ENCODE measurements around the gene KLHL20. TPM values are rescaled to one million over a fixed set of nuclear protein-coding genes. Genes with fewer than 3 reads are reported as not detected.

Gene KLHL20
- total RNA-seq, 1 experiment from 2014 or later = 11.4 TPM

DNA sequence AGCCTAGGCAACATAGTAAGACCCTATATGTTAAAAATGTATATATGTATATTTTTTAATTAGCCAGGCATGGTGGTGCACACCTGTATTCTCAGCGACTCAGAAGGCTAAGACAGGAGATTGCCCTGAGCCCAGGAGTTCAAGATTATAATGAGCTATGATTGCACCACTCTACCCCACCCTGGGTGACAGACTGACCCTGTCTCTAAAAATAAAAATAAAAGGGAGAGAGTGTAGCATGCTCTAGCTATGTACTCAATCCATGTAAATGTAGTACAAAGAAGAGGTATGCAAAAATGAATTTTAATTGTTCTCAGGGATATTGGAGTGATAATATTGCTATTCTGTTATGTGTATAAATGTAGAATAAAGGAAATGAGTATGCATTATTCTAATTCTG, 56.8 kb downstream of the KLHL20 start:
- Histone ChIP-seq H3K27ac (ENCODE audit: low read length) (no peak overlapping the region), H3K27me3 (ENCODE audit: control insufficient read depth, insufficient read depth, low read length) (no peaks in the 10 kb centered on the region), H3K4me1 (ENCODE audit: control insufficient read depth, insufficient read depth, low read length) (no peaks in the 10 kb centered on the region), H3K9me3 (ENCODE audit: control insufficient read depth, insufficient read depth, low read depth, low read length) (no peaks in the 10 kb centered on the region), H3K36me3 (ENCODE audit: control insufficient read depth, insufficient read depth, low read length) (no peaks in the 10 kb centered on the region), H3K4me3 (ENCODE audit: low read depth in 2 of 2, low read length in 2 of 2) (no peak overlapping the region)
- in situ Hi-C loops (cut with HindIII; ENCODE audit: low pct_unique_long_range_greater_than_20kb, low sequenced_read_pairs) = no loop called here
- CTCF ChIA-PET = no interaction called here
- BruUV-seq (replicated peaks) = no TSS peak
- ATAC-seq = no peak
- no peak for DNase-seq (ENCODE audit: low read depth, low spot score)
- intact Hi-C loops (cut with micrococcal nuclease; ENCODE audit: unreplicated experiment) = no loop called here
- TF ChIP-seq, protein P1, sequence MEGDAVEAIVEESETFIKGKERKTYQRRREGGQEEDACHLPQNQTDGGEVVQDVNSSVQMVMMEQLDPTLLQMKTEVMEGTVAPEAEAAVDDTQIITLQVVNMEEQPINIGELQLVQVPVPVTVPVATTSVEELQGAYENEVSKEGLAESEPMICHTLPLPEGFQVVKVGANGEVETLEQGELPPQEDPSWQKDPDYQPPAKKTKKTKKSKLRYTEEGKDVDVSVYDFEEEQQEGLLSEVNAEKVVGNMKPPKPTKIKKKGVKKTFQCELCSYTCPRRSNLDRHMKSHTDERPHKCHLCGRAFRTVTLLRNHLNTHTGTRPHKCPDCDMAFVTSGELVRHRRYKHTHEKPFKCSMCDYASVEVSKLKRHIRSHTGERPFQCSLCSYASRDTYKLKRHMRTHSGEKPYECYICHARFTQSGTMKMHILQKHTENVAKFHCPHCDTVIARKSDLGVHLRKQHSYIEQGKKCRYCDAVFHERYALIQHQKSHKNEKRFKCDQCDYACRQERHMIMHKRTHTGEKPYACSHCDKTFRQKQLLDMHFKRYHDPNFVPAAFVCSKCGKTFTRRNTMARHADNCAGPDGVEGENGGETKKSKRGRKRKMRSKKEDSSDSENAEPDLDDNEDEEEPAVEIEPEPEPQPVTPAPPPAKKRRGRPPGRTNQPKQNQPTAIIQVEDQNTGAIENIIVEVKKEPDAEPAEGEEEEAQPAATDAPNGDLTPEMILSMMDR (IDR thresholded peaks at IDR 0.05) = no peak
- TF ChIP-seq, protein P2, sequence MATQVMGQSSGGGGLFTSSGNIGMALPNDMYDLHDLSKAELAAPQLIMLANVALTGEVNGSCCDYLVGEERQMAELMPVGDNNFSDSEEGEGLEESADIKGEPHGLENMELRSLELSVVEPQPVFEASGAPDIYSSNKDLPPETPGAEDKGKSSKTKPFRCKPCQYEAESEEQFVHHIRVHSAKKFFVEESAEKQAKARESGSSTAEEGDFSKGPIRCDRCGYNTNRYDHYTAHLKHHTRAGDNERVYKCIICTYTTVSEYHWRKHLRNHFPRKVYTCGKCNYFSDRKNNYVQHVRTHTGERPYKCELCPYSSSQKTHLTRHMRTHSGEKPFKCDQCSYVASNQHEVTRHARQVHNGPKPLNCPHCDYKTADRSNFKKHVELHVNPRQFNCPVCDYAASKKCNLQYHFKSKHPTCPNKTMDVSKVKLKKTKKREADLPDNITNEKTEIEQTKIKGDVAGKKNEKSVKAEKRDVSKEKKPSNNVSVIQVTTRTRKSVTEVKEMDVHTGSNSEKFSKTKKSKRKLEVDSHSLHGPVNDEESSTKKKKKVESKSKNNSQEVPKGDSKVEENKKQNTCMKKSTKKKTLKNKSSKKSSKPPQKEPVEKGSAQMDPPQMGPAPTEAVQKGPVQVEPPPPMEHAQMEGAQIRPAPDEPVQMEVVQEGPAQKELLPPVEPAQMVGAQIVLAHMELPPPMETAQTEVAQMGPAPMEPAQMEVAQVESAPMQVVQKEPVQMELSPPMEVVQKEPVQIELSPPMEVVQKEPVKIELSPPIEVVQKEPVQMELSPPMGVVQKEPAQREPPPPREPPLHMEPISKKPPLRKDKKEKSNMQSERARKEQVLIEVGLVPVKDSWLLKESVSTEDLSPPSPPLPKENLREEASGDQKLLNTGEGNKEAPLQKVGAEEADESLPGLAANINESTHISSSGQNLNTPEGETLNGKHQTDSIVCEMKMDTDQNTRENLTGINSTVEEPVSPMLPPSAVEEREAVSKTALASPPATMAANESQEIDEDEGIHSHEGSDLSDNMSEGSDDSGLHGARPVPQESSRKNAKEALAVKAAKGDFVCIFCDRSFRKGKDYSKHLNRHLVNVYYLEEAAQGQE (IDR thresholded peaks at IDR 0.05; ENCODE audit: insufficient read depth in 1 of 2, low read depth in 2 of 2, low read length in 1 of 2) = no peak
- no peak for TF ChIP-seq POLR2AphosphoS5 (IDR thresholded peaks at IDR 0.05; ENCODE audit: low read depth, low read length)
- TF ChIP-seq SIN3A (IDR thresholded peaks at IDR 0.05; ENCODE audit: borderline replicate concordance, insufficient read depth, low read depth, low read length) = no peak
- TF ChIP-seq TCF7L2 (IDR thresholded peaks at IDR 0.05; ENCODE audit: low read depth, low read length) = no peak
- POLR2A ChIA-PET = interaction anchor here (0.6 kb wide), 1 partner anchor 674 kb away, joined by 5 read pairs; no protein-coding TSS in a partner anchor

DNA sequence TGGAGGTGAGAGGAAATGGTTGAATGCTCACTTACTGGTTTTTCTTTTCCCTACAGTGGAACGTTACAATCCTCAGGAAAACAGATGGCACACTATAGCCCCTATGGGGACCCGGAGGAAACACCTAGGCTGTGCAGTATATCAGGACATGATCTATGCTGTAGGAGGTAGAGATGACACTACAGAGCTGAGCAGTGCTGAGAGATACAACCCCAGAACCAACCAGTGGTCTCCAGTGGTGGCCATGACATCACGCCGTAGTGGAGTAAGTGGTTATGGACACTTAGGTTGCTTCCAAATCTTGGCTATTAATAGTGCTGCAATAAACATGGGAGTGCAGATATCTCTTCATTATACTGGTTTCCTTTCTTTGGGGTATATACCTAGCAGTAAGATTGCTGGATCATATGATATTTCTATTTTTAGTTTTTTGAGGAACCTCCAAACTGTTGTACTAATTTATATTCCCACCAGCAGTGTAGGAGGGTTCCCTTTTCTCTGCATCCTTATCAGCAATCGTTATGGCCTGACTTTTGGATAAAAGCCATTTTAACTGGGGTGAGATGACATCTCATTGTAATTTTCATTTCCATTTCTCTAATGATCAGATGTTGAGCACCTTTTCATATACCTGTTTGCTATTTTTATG, 60.9 kb downstream of the KLHL20 start:
- no peaks in the 10 kb centered on the region for H3K9me3 ChIP-seq (ENCODE audit: control insufficient read depth, insufficient read depth, low read depth, low read length)
- H3K36me3 ChIP-seq (ENCODE audit: control insufficient read depth, insufficient read depth, low read length) = no peaks in the 10 kb centered on the region
- no peaks in the 10 kb centered on the region for H3K4me1 ChIP-seq (ENCODE audit: control insufficient read depth, insufficient read depth, low read length)
- ChIA-PET CTCF (no interaction called here), POLR2A (no interaction called here)
- in situ Hi-C loops (cut with HindIII; ENCODE audit: low pct_unique_long_range_greater_than_20kb, low sequenced_read_pairs) = no loop called here
- DNase-seq (ENCODE audit: low read depth, low spot score) = no peak
- BruUV-seq (replicated peaks) = no TSS peak
- intact Hi-C loops (cut with micrococcal nuclease; ENCODE audit: unreplicated experiment) = no loop called here
- no peak overlapping the region for H3K4me3 ChIP-seq (ENCODE audit: low read depth in 2 of 2, low read length in 2 of 2)
- no peak overlapping the region for H3K27ac ChIP-seq (ENCODE audit: low read length)
- TF ChIP-seq, protein P1 (IDR thresholded peaks at IDR 0.05) = no peak
- TF ChIP-seq SIN3A (IDR thresholded peaks at IDR 0.05; ENCODE audit: borderline replicate concordance, insufficient read depth, low read depth, low read length) = no peak
- no peak for TF ChIP-seq POLR2AphosphoS5 (IDR thresholded peaks at IDR 0.05; ENCODE audit: low read depth, low read length)
- TF ChIP-seq, protein P2 (IDR thresholded peaks at IDR 0.05; ENCODE audit: insufficient read depth in 1 of 2, low read depth in 2 of 2, low read length in 1 of 2) = no peak
- no peak for TF ChIP-seq TCF7L2 (IDR thresholded peaks at IDR 0.05; ENCODE audit: low read depth, low read length)
- no peaks in the 10 kb centered on the region for H3K27me3 ChIP-seq (ENCODE audit: control insufficient read depth, insufficient read depth, low read length)
- ATAC-seq = no peak; the same call in 1 of the 2 replicates
